Duodenal mucosa (tissue), 2 donors: ENCODE data around the gene SH3BP4.
A peak's percentile ranks its signal among the peaks of the same experiment; 100 is the strongest.

Experiments used
- H3K27ac ChIP-seq: one replicate; pipeline ENCODE4 v1.7.0; 2013; ENCODE audit warnings: low read depth, low read length
- H3K27me3 ChIP-seq, 2 donors: one replicate each; pipeline ENCODE4 v1.7.0; 2013; ENCODE audit warnings: low read length in 2 of 2, control low read depth in 1 of 2; ENCODE audit not compliant: insufficient read depth in 2 of 2, control insufficient read depth in 1 of 2
- H3K36me3 ChIP-seq, 2 donors: one replicate each; pipeline ENCODE4 v1.7.0; 2013; ENCODE audit warnings: low read length in 2 of 2, control low read depth in 1 of 2; ENCODE audit not compliant: insufficient read depth in 2 of 2, control insufficient read depth in 1 of 2
- H3K4me1 ChIP-seq, 2 donors: one replicate each; pipeline ENCODE4 v1.7.0; 2013; ENCODE audit warnings: low read length in 2 of 2, control low read depth in 1 of 2; ENCODE audit not compliant: insufficient read depth in 2 of 2, control insufficient read depth in 1 of 2
- H3K4me3 ChIP-seq, 2 donors: one replicate each; pipeline ENCODE4 v1.7.0; 2013; ENCODE audit warnings: low read length in 2 of 2, low read depth in 1 of 2
- H3K9ac ChIP-seq, 2 donors: one replicate each; pipeline ENCODE4 v1.7.0; 2013; ENCODE audit warnings: low read length in 2 of 2, low read depth in 1 of 2
- H3K9me3 ChIP-seq, 2 donors: one replicate each; pipeline ENCODE4 v1.7.0; 2013; ENCODE audit warnings: low read length in 2 of 2, control low read depth in 1 of 2; ENCODE audit not compliant: control insufficient read depth in 1 of 2

SH3BP4 gene

DNA sequence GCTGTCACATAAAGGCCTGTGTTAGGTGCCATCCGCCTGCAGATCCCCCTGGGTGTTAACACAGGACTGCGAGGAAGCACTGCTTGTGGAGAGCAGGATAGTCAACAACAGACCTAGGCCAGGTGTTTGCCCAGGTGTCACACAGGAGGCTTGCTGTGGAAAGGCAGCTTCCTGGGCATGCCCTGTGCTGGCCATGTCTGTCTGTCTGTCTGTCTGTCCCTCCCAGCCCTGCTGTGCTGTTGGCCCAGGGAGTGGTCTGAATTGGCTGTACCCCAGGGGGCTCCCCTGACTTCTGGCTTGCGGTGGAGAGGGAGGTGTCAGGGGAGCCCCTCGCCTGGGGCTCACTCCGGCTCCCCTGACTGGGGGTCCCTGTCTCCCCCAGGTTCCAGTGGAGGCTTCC is 53.2 kb downstream of the SH3BP4 start:
- peaks cover 88 to 95% of the 10 kb centered on the region in 2 donors for H3K4me1 ChIP-seq
- no peak overlapping the region for H3K27ac ChIP-seq
- H3K36me3 ChIP-seq = peaks cover 0 to 5% of the 10 kb centered on the region in 2 donors
- no peaks in the 10 kb centered on the region for H3K9me3 ChIP-seq
- no peak overlapping the region for H3K4me3 ChIP-seq
- no peak overlapping the region for H3K9ac ChIP-seq
- H3K27me3 ChIP-seq = no peaks in the 10 kb centered on the region

GRCh38 chr2:235005603-235006259 is 53.9 kb downstream of the SH3BP4 start:
- H3K27ac ChIP-seq = no peak overlapping the region
- peak overlapping the region in 1 of 2 donors; percentile 2 for H3K9ac ChIP-seq
- no peaks in the 10 kb centered on the region for H3K27me3 ChIP-seq
- H3K4me3 ChIP-seq = no peak overlapping the region
- no peaks in the 10 kb centered on the region for H3K9me3 ChIP-seq
- H3K36me3 ChIP-seq = peaks cover 0 to 5% of the 10 kb centered on the region in 2 donors
- H3K4me1 ChIP-seq = peaks cover 88 to 95% of the 10 kb centered on the region in 2 donors

GRCh38 chr2:235006461-235006860 is 54.6 kb downstream of the SH3BP4 start:
- no peak overlapping the region for H3K27ac ChIP-seq
- no peak overlapping the region for H3K4me3 ChIP-seq
- H3K36me3 ChIP-seq = peaks cover 0 to 5% of the 10 kb centered on the region in 2 donors
- H3K27me3 ChIP-seq = no peaks in the 10 kb centered on the region
- peaks cover 89% of the 10 kb centered on the region in 2 donors for H3K4me1 ChIP-seq
- H3K9ac ChIP-seq = no peak overlapping the region
- H3K9me3 ChIP-seq = no peaks in the 10 kb centered on the region

GRCh38 chr2:235006986-235007385 is 55.2 kb downstream of the SH3BP4 start:
- Histone ChIP-seq H3K9me3 (no peaks in the 10 kb centered on the region), H3K36me3 (peaks cover 0 to 5% of the 10 kb centered on the region in 2 donors), H3K9ac (no peak overlapping the region), H3K27me3 (no peaks in the 10 kb centered on the region), H3K4me1 (peaks cover 84 to 88% of the 10 kb centered on the region in 2 donors), H3K27ac (no peak overlapping the region), H3K4me3 (no peak overlapping the region)

GRCh38 chr2:235007664-235008457 is 56.0 kb downstream of the SH3BP4 start:
- no peak overlapping the region for H3K4me3 ChIP-seq
- H3K9ac ChIP-seq = peak overlapping the region in 1 of 2 donors; percentile 16
- H3K27me3 ChIP-seq = no peaks in the 10 kb centered on the region
- peaks cover 79 to 83% of the 10 kb centered on the region in 2 donors for H3K4me1 ChIP-seq
- H3K9me3 ChIP-seq = no peaks in the 10 kb centered on the region
- H3K27ac ChIP-seq = no peak overlapping the region
- H3K36me3 ChIP-seq = peaks cover 0 to under 1% of the 10 kb centered on the region in 2 donors

DNA sequence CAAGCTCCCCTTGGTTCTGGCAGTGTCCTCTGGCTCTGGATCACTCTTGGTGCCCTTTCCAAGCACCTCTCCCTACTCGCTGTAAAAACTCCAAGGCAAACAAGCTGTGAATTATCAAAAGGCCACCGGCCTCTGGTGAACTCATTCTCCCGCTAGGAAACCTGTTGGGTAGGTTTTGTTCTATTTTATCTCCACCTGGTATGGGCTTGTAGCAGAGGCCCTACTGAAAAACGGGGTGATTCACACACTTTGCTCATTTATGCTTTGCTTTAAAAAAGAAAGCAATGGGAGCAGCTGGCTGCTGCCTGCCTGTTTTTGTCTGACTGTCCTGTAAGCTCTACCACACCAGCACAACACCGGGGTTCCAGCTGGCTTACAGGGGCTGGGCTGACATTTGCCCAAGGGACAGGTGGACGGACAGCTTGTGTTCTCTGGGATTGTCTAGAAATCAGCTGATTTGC is 56.8 kb downstream of the SH3BP4 start:
- Histone ChIP-seq H3K4me1 (peaks cover 83 to 84% of the 10 kb centered on the region in 2 donors), H3K27me3 (no peaks in the 10 kb centered on the region), H3K9me3 (no peaks in the 10 kb centered on the region), H3K36me3 (no peaks in the 10 kb centered on the region), H3K9ac (peak overlapping the region; percentile 1 to 17), H3K27ac (no peak overlapping the region), H3K4me3 (no peak overlapping the region)

DNA sequence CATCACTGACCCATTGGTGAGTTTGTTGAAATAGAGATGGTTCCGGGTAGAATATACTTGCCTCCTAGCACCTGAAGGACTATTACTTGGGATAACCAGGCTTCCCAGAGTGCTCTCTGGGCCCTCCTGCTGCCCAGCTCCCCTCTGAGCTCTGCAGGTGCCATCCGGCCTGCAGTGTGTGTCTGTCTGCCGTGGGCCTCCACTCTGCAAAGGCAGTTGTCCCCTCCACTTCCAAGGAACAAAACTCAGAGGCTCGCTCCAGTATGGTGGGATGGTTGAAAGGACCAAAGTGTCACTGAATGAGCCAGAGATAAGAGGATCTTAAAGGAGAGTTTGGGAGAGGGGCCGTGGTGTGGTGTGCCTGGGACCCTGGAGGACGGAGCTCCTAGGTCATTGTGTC is 57.3 kb downstream of the SH3BP4 start:
- Histone ChIP-seq H3K4me1 (peaks cover 78 to 83% of the 10 kb centered on the region in 2 donors), H3K4me3 (peak overlapping the region in 1 of 2 donors; percentile 5), H3K27me3 (no peaks in the 10 kb centered on the region), H3K36me3 (no peaks in the 10 kb centered on the region), H3K9me3 (no peaks in the 10 kb centered on the region), H3K9ac (peak overlapping the region in 1 of 2 donors; percentile 17), H3K27ac (no peak overlapping the region)

DNA sequence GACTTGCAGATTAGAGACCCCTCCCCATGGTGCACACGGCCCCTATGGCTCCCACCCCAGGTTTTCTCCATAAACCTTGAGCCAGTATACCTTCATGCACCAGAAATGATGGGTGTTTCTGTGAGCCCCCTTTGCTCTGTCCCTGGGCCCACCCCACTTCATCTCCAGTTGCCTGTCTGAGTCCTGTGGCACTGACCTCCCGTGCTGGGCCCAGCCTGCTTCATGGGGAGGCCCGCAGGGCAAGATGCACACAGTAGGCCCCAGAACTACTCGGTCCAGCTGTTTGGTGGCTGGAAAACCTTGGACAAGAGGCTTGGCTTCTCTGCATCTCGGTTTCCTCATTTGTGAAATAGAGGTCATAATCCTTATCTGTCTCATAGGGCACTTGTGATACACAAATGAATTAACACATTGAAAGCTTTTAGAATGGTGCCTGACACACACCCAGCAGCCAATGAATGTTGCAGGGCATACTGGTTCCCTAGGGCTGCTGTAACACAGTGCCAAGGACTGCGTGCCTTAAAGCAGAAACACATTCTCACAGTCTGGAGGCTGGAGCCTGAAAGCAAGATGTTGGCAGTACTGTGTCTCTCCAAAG is 58.4 kb downstream of the SH3BP4 start:
- H3K4me1 ChIP-seq = peaks cover 67 to 72% of the 10 kb centered on the region in 2 donors
- H3K27me3 ChIP-seq = no peaks in the 10 kb centered on the region
- H3K27ac ChIP-seq = no peak overlapping the region

GRCh38 chr2:235011607-235011928 is 59.8 kb downstream of the SH3BP4 start:
- H3K4me1 ChIP-seq = peaks cover 54 to 58% of the 10 kb centered on the region in 2 donors
- H3K9me3 ChIP-seq = peaks cover 3% of the 10 kb centered on the region in 2 donors
- H3K27me3 ChIP-seq = no peaks in the 10 kb centered on the region
- no peak overlapping the region for H3K27ac ChIP-seq
- peaks cover 0 to 7% of the 10 kb centered on the region in 2 donors for H3K36me3 ChIP-seq
- H3K4me3 ChIP-seq = no peak overlapping the region
- H3K9ac ChIP-seq = no peak overlapping the region

More for the DNA sequence above, 58.4 kb downstream of the SH3BP4 start:
- Histone ChIP-seq H3K9me3 (peaks cover under 1% of the 10 kb centered on the region in 2 donors), H3K9ac (no peak overlapping the region), H3K4me3 (no peak overlapping the region), H3K36me3 (peaks cover 0 to 5% of the 10 kb centered on the region in 2 donors)
